Endothelial cell of umbilical vein (primary cell): ENCODE results near the gene IFI35.

Experiments used
- EZH2 ChIP-seq: IDR thresholded peaks from 2 replicates; pipeline ENCODE4 v1.6.1; 2012; ENCODE audit warnings: borderline replicate concordance, low read depth, mild to moderate bottlenecking, moderate library complexity, low read length, inconsistent platforms; ENCODE audit not compliant: severe bottlenecking
- FOS ChIP-seq: IDR thresholded peaks from 2 replicates; pipeline ENCODE4 v1.6.1; 2011; ENCODE audit warnings: mild to moderate bottlenecking, low read length, moderate library complexity, borderline replicate concordance; ENCODE audit not compliant: insufficient read depth
- JUN ChIP-seq: IDR thresholded peaks from 2 replicates; pipeline ENCODE4 v1.6.1; 2011; ENCODE audit warnings: borderline replicate concordance, low read depth; ENCODE audit not compliant: insufficient read length, insufficient read depth
- MYC ChIP-seq: IDR thresholded peaks from one replicate; pipeline ENCODE4 v1.6.1; 2011; ENCODE audit warnings: mild to moderate bottlenecking, low read depth, low read length
- POLR2A ChIP-seq: IDR thresholded peaks from 2 replicates; pipeline ENCODE4 v1.6.1; 2012; ENCODE audit warnings: low read depth, mild to moderate bottlenecking, control low read depth, low read length
- POLR2AphosphoS5 ChIP-seq: IDR thresholded peaks from 2 replicates; pipeline ENCODE4 v1.6.1; 2012; ENCODE audit warnings: low read depth, mild to moderate bottlenecking, control low read depth, low read length, moderate library complexity; ENCODE audit not compliant: insufficient read depth
- TF ChIP-seq, protein P1 (sequence below), 2 donors: IDR thresholded peaks; 1 replicate in 1 of 2; 2 replicates in 1 of 2; pipeline ENCODE4 v1.5.1; 2011; ENCODE audit warnings: low read length in 2 of 2, mild to moderate bottlenecking in 2 of 2, moderate library complexity in 2 of 2, control low read depth in 1 of 2, inconsistent platforms in 1 of 2, low read depth in 1 of 2; ENCODE audit not compliant: insufficient read depth in 1 of 2; ENCODE audit errors: extremely low read depth in 1 of 2
- TF ChIP-seq, protein P2 (sequence below): IDR thresholded peaks from 2 replicates; pipeline ENCODE4 v1.6.1; 2011; ENCODE audit not compliant: insufficient read depth, insufficient read length

DNA sequence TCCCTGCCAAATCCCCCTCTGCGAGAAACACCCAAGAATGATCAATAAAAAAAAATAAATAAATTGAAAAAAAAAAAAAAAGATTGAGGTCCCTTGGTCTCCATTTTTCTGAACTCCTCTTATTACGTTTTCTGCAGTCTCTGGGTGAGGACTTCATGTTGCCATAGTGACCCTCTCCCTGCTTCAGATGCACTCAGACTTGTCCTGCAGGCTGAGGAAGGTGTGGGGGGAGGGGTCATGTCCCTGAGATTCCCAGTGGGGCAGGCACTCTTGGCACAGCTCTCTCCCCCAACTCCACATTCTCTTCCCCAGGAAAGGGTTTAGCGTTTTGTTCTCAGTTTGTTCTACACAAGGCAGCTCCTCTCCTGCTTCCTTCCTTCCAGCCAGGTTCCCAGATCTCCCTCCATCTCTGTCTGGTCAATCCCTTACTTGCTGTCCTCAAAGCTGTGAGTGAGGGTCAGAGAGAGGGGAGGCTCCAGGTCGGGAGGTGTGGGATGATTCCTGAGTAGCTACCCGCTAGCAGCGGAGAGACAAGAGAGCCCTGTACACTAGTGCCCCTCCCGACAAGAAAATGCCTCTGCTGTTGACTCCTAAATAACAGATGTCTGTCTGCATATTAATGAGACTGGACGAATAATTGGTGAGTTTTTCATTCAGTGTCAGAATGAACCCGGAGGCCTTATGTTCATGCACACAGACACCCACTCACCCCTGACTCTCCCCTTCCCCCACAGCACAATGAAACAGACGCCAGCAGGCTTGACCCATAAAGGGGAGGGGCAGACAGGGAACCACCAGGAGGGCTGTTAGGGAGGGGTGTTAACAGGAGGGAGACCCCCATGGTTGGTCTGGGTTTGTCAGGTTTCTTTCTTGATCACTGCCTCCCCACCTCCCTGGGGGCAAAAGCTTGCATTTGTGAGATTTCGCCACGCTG, 27.6 kb downstream of the IFI35 start:
- TF ChIP-seq, protein P1, sequence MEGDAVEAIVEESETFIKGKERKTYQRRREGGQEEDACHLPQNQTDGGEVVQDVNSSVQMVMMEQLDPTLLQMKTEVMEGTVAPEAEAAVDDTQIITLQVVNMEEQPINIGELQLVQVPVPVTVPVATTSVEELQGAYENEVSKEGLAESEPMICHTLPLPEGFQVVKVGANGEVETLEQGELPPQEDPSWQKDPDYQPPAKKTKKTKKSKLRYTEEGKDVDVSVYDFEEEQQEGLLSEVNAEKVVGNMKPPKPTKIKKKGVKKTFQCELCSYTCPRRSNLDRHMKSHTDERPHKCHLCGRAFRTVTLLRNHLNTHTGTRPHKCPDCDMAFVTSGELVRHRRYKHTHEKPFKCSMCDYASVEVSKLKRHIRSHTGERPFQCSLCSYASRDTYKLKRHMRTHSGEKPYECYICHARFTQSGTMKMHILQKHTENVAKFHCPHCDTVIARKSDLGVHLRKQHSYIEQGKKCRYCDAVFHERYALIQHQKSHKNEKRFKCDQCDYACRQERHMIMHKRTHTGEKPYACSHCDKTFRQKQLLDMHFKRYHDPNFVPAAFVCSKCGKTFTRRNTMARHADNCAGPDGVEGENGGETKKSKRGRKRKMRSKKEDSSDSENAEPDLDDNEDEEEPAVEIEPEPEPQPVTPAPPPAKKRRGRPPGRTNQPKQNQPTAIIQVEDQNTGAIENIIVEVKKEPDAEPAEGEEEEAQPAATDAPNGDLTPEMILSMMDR (IDR thresholded peaks at IDR 0.05; ENCODE audit: extremely low read depth in 1 of 2, insufficient read depth in 1 of 2, low read depth in 1 of 2, low read length in 2 of 2): no peak
- TF ChIP-seq, protein P2, sequence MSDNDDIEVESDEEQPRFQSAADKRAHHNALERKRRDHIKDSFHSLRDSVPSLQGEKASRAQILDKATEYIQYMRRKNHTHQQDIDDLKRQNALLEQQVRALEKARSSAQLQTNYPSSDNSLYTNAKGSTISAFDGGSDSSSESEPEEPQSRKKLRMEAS: no peak
- TF ChIP-seq POLR2A: no peak
- no peak for TF ChIP-seq EZH2
- TF ChIP-seq POLR2AphosphoS5: no peak
- TF ChIP-seq MYC: no peak
- TF ChIP-seq FOS: no peak
- TF ChIP-seq JUN: no peak
